Mononuclear cell (primary cell): ENCODE results near the gene PRKG2. TPM values are rescaled to one million over a fixed set of nuclear protein-coding genes. Genes with fewer than 3 reads are reported as not detected.

Source experiments
- H3K27me3 ChIP-seq: 2 replicates; pipeline ENCODE4 v1.6.0; 2011; ENCODE audit warnings: low read length, control low read depth; ENCODE audit not compliant: insufficient read depth
- H3K4me1 ChIP-seq: 2 replicates; pipeline ENCODE4 v1.5.1; 2011; ENCODE audit warnings: mild to moderate bottlenecking, low read length, control low read depth; ENCODE audit not compliant: insufficient read depth
- H3K4me3 ChIP-seq: 2 replicates; pipeline ENCODE4 v1.5.1; 2011; ENCODE audit warnings: mild to moderate bottlenecking, low read length, moderate library complexity
- H3K9me3 ChIP-seq: 2 replicates; pipeline ENCODE4 v1.5.1; 2011; ENCODE audit warnings: low read depth, mild to moderate bottlenecking, control low read depth, low read length
- total RNA-seq: library from RNA; depleted of rRNA; stranded (reverse); fragments of >200 nt; gene quantifications from one replicate; pipeline ENCODE4 v1.2.3, GENCODE V29; 2012

PRKG2 gene, protein sequence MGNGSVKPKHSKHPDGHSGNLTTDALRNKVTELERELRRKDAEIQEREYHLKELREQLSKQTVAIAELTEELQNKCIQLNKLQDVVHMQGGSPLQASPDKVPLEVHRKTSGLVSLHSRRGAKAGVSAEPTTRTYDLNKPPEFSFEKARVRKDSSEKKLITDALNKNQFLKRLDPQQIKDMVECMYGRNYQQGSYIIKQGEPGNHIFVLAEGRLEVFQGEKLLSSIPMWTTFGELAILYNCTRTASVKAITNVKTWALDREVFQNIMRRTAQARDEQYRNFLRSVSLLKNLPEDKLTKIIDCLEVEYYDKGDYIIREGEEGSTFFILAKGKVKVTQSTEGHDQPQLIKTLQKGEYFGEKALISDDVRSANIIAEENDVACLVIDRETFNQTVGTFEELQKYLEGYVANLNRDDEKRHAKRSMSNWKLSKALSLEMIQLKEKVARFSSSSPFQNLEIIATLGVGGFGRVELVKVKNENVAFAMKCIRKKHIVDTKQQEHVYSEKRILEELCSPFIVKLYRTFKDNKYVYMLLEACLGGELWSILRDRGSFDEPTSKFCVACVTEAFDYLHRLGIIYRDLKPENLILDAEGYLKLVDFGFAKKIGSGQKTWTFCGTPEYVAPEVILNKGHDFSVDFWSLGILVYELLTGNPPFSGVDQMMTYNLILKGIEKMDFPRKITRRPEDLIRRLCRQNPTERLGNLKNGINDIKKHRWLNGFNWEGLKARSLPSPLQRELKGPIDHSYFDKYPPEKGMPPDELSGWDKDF
- total RNA-seq: 1.7 TPM

DNA sequence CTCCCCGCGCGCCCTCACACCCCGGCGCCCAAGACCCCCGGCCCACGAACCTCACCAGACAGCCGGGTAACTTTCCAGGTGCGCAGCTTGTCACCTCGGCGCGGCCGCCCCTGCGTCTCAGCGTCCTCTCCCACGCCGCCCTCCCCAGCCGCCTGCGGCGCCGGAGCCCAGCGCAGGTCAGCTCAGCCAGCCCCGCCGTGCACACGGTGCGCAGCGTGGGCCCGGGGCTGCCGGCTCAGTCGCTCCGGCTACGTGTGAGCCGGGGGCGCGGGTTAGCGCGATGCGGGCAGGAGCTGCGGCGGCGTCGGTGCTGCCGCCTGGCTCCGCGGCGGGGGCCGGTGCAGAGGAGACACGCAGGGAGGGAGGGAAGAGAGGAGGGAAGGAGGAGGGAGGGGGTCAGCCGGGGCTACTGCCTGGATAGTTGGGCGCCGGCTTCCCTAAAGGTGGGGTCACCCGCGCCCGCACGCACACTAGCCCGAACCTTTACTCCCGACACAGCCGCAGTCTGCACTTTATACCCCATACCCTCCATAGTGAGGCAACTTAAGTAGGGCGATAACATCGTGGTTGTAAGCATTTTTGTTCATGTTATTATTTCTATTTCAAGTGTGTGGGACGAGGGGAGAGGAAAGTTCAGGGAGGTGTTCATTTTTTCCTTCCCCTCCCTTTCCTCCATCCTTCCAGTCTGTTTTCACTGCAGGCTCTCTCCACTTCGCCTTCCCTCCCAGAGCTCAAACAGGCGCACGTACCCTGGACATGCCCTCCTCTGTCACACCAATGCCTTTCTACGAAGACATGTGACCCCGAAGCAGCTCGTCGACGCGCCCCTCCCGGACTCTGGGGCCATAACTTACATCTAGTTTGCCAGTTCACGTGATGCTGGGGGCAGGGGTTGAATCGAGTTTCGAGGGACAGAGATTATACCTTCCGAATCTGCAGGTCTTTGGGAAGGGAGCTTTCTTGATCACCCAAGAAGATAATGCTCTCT, at the start of gene PRKG2:
Gene PRKG2, minus strand, starts transcription at position 342 of the 988 bp plus-strand sequence. CDS start 10,175 bp downstream, outside the sequence.
- Histone ChIP-seq H3K27me3 (peaks cover 72% of the 10 kb centered on the region), H3K4me1 (no peaks in the 10 kb centered on the region), H3K9me3 (no peaks in the 10 kb centered on the region), H3K4me3 (no peak within 1 kb of the TSS)

DNA sequence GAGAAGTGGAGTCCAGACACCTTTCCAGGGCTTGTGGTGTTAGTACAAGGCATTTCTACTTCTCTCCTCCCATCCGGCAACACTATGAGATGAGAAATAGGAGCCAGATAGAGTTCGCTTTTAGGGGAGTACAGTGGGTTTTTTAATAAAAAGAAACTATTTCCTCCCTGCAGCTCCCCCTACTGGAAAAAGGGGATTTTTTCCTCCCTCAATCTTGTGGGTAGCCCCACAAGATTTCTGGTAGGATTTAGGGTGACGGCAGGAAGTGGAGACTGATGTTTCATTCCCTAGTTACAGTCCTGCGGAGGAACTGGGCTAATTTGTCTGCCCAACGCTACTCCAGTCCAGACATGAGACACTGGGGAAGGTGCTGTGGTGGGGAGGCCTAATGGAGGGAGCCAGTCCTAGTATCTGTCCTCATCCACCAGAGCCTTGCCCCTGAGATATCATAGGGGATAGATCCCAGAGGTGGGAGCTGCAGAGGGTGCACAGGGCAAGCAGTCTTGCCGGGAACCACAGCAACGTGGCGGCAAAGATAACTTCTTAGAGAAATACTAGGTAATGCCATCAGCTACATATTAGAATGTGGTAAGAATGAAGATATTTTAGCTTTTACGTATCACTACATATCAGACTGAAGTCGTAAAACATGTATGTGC, 45.5 kb upstream of the PRKG2 start:
- Histone ChIP-seq H3K27me3 (no peaks in the 10 kb centered on the region), H3K4me1 (no peaks in the 10 kb centered on the region), H3K9me3 (no peaks in the 10 kb centered on the region), H3K4me3 (no peak overlapping the region)

DNA sequence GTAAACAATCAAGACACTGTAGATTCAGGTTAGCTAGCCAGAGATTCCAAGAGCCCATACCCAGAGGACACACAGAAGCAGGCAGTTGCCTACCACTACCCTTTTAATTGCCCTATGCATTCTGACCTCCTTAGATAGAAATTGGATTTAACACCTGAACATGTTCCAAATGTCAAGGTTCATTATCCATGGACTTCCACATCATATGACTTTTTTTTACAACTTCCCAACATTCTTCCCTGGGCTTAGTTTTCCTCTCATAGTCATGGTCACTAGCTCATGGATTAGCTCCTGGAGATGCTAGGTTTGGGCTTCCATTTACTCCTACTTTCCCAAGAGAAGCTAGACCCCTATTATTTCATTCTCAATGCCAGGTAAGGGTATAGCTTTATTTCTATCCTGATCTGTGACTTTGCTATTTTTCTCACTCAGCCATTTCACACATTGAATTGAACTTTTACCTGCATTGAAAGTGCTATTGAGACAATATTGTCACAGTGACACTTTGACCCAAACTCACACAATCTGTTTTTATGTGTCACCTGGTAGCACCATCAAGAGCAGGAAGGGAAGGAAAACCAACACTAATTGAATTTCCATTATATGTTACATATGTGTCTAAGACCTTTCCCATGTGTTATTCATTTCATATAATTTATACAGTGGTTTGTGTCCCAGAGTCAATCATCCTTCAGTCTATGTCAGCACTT, 44.0 kb upstream of the PRKG2 start:
- H3K27me3 ChIP-seq: no peaks in the 10 kb centered on the region
- H3K4me1 ChIP-seq: no peaks in the 10 kb centered on the region
- no peaks in the 10 kb centered on the region for H3K9me3 ChIP-seq
- no peak overlapping the region for H3K4me3 ChIP-seq

DNA sequence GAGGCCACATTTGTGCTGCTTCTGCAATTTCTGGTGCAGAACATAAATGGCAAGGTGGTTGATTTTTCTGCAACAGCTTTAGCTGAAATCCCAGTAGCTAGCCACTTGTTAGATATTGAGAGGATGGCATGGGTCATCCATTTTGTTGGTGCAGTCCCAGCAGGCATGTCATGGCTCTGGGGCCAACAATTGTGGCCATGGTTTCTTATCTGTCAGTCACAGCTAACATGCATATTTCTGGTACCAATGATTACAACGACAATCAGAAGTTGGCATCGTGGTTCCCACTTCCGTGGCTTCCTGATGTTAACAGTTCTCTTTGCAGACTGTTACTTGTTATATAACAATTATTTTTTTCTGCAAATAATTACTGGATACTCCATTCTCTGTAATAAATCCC, 42.8 kb upstream of the PRKG2 start:
- H3K27me3 ChIP-seq: no peaks in the 10 kb centered on the region
- H3K9me3 ChIP-seq: no peaks in the 10 kb centered on the region
- H3K4me3 ChIP-seq: no peak overlapping the region
- H3K4me1 ChIP-seq: no peaks in the 10 kb centered on the region

DNA sequence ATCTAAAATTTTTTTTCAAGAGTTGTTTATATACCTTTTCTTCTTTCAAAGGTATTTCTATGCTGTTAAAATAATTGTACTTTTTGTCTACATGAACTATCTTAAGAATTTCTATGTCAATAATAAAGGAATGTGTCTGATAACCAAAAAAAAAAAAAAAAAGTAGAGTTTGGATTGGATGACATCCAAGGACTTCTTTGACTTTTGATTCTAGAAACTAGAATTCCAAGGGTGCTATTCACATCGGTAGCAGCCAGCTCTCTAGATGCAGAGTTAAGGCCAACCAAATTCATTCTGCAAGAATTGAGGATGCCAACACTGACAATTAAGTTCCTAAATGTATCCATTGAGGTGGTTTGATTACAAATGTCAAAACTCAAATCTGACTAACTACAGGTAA, 42.0 kb upstream of the PRKG2 start:
- H3K27me3 ChIP-seq: no peaks in the 10 kb centered on the region
- H3K4me1 ChIP-seq: no peaks in the 10 kb centered on the region
- no peak overlapping the region for H3K4me3 ChIP-seq
- H3K9me3 ChIP-seq: no peaks in the 10 kb centered on the region

DNA sequence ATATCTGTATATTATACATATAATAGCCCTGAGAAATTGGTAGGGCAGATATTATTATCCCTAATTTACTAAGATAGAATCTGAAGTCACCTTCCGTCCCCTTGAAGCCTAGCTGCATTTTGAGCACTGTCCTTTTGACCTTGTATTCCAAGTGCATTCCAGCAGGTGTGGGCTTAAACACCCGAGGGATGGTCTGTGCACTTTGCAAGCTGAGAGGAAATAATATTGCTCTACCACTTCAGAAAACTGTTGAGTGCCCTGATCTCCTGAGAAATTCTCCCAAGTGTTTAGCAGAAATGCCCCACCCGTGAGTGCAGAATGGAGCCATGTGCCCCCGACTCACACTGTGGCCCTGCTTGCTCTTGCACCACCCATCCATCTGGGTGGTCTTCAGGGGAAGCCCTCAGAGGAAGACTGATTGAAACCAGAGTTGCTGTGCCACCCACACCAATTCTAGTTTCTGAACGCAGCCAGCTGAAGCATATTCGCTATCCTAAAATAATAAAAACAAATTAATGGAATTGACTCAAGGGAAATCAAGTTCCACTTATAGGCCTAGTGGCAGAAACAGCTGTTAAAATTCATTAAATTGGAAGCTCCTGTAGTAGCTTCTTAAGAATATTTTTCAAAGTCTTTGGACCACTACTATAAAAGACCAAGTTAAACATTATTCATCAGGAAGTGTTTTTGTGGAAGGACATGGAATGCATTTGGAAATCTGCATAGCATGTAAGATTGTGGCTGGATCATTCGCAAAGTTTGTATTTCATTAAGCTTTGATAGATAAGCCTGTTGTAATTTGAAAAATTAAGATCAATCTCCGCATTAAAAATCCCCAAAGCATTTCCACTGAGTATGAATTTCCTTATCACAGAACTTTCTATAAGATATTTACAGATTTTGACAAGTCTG, 41.3 kb upstream of the PRKG2 start:
- Histone ChIP-seq H3K9me3 (no peaks in the 10 kb centered on the region), H3K4me1 (no peaks in the 10 kb centered on the region), H3K4me3 (no peak overlapping the region), H3K27me3 (no peaks in the 10 kb centered on the region)

DNA sequence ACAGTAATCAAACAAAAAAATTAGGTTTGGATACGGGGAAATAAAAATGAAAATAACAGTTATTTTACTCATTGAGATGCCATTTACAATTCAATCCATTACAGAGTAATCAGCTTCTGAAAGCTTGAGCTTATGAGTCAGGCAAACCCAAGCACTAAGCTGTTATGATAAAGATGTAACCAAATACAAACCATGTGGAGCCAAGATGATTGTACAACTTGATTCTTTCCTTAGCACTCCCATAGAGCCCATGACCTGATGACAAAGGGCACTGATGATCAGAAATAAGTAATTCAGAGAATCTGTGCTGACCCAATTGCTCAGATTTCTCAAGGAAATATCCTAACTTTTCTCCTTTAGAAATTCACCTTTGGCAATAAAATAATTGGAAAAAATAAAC, 40.5 kb upstream of the PRKG2 start:
- Histone ChIP-seq H3K9me3 (no peaks in the 10 kb centered on the region), H3K27me3 (no peaks in the 10 kb centered on the region), H3K4me1 (no peaks in the 10 kb centered on the region), H3K4me3 (no peak overlapping the region)

DNA sequence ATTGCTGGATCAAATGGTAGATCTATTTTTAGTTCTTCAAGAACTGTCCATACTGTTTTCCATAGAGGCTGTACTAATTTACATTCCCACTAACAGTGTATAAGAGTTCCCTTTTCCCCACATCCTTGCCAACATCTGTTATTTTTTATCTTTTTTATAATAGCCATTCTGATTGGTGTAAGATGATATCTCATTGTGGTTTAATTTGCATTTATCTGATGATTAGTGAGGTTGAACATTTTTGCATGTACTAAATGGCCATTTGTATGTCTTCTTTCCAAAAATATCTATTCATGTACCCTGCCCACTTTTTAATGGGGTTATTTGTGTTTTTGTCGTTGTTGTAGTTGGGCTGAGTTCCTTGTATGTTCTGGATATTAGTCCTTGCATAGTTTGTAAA, 35.4 kb upstream of the PRKG2 start:
- Histone ChIP-seq H3K4me1 (no peaks in the 10 kb centered on the region), H3K27me3 (no peaks in the 10 kb centered on the region), H3K4me3 (no peak overlapping the region), H3K9me3 (no peaks in the 10 kb centered on the region)

DNA sequence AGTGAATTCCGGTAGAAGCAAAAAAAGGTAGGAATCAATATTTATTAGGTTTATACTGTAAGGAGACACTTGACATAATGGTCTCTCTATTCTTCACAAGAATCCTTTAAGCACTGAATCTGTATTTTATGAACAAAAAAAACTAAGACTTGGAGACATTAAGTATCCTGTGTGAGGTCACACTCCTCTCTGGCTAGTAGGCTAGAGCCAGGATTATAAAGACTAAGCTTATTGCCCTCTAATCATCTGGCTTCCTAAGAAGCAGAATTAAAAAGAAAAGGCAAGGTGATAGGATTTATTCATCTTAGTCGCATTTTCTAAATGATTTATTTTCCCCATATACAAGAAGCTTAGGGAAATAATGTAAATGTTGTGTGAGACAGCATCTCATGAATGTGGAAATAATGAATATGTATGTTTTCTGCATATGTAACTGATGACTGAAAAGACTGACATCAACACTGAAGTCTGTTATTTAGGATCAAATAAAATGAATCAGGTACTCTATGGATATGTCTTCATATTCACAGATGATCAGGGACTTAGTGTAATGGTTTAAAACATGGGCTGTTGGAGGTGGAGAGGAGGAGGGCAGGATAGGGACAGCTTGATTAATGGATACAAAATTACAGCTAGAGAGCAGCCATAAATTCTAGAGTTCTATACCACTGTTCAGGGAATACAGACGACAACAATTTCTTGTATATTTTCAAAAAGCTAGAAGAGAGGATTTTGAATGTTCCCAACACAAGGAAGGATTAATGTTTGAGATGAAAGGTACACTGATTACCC, 30.4 kb upstream of the PRKG2 start:
- H3K9me3 ChIP-seq: no peaks in the 10 kb centered on the region

DNA sequence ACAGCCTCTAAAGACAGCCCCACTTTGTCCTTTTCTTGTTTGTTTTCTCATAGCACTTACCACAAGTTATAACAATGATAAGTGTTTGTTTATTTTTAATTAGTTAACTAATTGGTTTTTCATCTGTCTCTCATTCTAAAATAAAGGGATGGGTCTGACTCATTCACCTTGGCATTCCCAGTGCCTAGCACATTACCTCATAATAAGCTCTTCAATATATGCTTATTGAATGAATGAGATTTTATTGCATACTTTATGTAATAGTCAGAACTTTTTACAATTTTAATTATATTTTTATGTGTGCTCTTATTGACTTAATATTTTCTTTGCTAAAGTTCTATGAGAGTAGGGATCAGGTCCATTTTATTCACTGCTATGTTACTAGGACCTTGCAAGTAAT, 22.8 kb upstream of the PRKG2 start:
- Histone ChIP-seq H3K27me3 (no peaks in the 10 kb centered on the region), H3K9me3 (no peaks in the 10 kb centered on the region), H3K4me1 (no peaks in the 10 kb centered on the region), H3K4me3 (no peak overlapping the region)

More for the DNA sequence above, 30.4 kb upstream of the PRKG2 start:
- Histone ChIP-seq H3K4me1 (no peaks in the 10 kb centered on the region), H3K4me3 (no peak overlapping the region), H3K27me3 (no peaks in the 10 kb centered on the region)

DNA sequence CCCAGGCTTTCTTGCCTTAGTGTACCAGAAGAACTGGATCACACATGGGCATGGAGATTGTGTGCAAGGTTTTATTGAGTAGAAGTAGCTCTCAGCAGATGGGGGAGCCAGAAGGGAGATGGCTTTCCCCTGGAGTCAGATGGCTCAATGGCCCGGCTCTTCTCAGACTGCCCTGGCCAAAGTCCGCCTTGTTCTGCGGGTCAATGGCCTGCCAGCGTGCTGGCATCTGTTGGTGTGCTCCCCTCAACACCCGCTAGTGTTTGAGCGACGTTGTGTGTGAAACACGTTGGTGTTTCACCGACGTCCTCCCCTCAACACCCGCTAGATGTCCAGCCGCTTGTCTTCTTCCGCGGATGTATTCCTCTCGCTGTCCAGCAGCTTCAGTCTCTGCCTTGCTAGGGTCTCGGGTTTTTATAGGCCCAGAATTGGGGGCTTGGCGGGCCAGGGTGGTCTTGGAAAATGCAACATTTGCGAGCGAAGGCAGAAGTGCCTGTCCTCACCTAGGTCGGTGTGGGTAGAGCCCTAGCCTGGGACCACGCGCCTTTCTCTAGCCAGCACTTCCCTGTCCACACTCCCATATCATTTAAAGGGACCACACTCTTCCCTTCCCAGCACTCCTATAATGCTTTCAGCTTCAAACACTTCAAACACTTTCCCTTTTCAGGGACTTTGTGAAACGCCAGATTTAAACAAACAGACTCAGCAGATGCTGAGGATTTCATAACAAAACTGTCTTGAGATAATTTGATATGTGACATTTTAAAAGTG, 21.1 kb upstream of the PRKG2 start:
- H3K4me1 ChIP-seq: no peaks in the 10 kb centered on the region
- no peaks in the 10 kb centered on the region for H3K9me3 ChIP-seq
- no peaks in the 10 kb centered on the region for H3K27me3 ChIP-seq
- no peak overlapping the region for H3K4me3 ChIP-seq

DNA sequence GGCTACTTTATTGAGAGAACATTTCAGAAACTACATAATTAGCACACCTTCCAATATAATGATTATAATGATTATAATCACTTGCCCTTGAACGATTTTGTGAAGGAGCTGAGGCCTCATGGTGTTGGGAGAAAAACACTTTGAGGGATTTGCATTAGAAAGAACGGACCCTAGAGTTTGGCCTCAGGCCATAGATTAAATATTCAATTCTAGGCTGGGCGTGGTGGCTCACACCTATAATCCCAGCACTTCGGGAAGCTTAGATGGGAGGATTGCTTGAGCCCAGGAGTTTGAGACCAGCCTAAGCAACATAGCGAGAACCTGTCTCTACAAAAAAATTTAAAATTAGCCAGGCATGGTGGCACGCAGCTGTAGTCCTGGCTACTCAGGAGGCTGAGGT, 12.9 kb upstream of the PRKG2 start:
- Histone ChIP-seq H3K9me3 (no peaks in the 10 kb centered on the region), H3K27me3 (no peaks in the 10 kb centered on the region), H3K4me3 (no peak overlapping the region), H3K4me1 (no peaks in the 10 kb centered on the region)
